GM23338 (cell line): ENCODE measurements around the gene CFAP97D2. TPM values are rescaled to one million over a fixed set of nuclear protein-coding genes. Genes with fewer than 3 reads are reported as not detected.

Experiments used
- ATAC-seq: fragments of 200-7000 bp; cut with Tn5 transposase; 3 replicates; pipeline ENCODE4 v1.9.1; 2020
- DNase-seq: peaks from one replicate; pipeline ENCODE4 v3.0.0-alpha.2; 2015; ENCODE audit warnings: low spot score
- H2AFZ ChIP-seq: fragments of 200-600 bp; sonication (generic); 2 replicates; pipeline ENCODE4 v1.8.0; 2016; ENCODE audit warnings: antibody characterized with exemption, mild to moderate bottlenecking, moderate library complexity
- H3F3A ChIP-seq: fragments of 200-600 bp; sonication (generic); replicated peaks from 2 replicates; pipeline ENCODE4 v1.8.0; 2017; ENCODE audit warnings: antibody characterized with exemption, mixed run types, low read depth
- H3K27ac ChIP-seq: fragments of 200-600 bp; sonication (generic); 2 replicates; pipeline ENCODE4 v1.6.1; 2016; ENCODE audit warnings: low read depth
- H3K27me3 ChIP-seq: fragments of 200-600 bp; sonication (generic); 2 replicates; pipeline ENCODE4 v1.8.0; 2016; ENCODE audit warnings: mild to moderate bottlenecking, mixed run types, moderate library complexity; ENCODE audit not compliant: insufficient read depth
- H3K36me3 ChIP-seq: fragments of 200-600 bp; sonication (generic); 2 replicates; pipeline ENCODE4 v1.8.0; 2016; ENCODE audit warnings: mild to moderate bottlenecking; ENCODE audit not compliant: insufficient read depth
- H3K4me1 ChIP-seq: fragments of 200-600 bp; sonication (generic); 2 replicates; pipeline ENCODE4 v1.8.0; 2016; ENCODE audit warnings: mild to moderate bottlenecking, moderate library complexity; ENCODE audit not compliant: insufficient read depth
- H3K4me2 ChIP-seq: fragments of 200-600 bp; sonication (generic); 2 replicates; pipeline ENCODE4 v1.7.1; 2017; ENCODE audit warnings: mixed run types
- H3K4me3 ChIP-seq: fragments of 200-600 bp; sonication (generic); 2 replicates; pipeline ENCODE4 v1.6.1; 2016; ENCODE audit warnings: mixed run types
- H3K79me2 ChIP-seq: fragments of 200-600 bp; sonication (generic); replicated peaks from 2 replicates; pipeline ENCODE4 v1.8.0; 2017; ENCODE audit warnings: mild to moderate bottlenecking; ENCODE audit not compliant: insufficient read depth
- H3K9me2 ChIP-seq: fragments of 200-600 bp; sonication (generic); 2 replicates; pipeline ENCODE4 v1.8.0; 2017; ENCODE audit not compliant: insufficient read depth
- H4K20me1 ChIP-seq: fragments of 200-600 bp; sonication (generic); replicated peaks from 2 replicates; pipeline ENCODE4 v1.8.0; 2017; ENCODE audit warnings: mild to moderate bottlenecking; ENCODE audit not compliant: insufficient read depth
- H3K27ac Mint-ChIP-seq: 2 replicates; pipeline ENCODE4 v1.8.0; 2020; ENCODE audit warnings: inconsistent platforms, mild to moderate bottlenecking, moderate library complexity, mixed read lengths
- H3K27me3 Mint-ChIP-seq: 3 replicates; pipeline ENCODE4 v1.8.0; 2022; ENCODE audit warnings: low read depth, mild to moderate bottlenecking, moderate library complexity, mixed read lengths, inconsistent platforms; ENCODE audit not compliant: insufficient read depth, poor library complexity
- H3K36me3 Mint-ChIP-seq: 3 replicates; pipeline ENCODE4 v1.8.0; 2021; ENCODE audit warnings: low read depth, mild to moderate bottlenecking, inconsistent platforms, moderate library complexity, mixed read lengths
- H3K4me1 Mint-ChIP-seq: 3 replicates; pipeline ENCODE4 v1.8.0; 2020; ENCODE audit warnings: mild to moderate bottlenecking, inconsistent platforms, mixed read lengths
- H3K4me3 Mint-ChIP-seq: 3 replicates; pipeline ENCODE4 v1.8.0; 2021; ENCODE audit warnings: moderate library complexity, mild to moderate bottlenecking, inconsistent platforms, mixed read lengths
- H3K9me3 Mint-ChIP-seq: 3 replicates; pipeline ENCODE4 v1.8.0; 2020; ENCODE audit warnings: moderate library complexity, mild to moderate bottlenecking, inconsistent platforms, mixed read lengths
- POLR2AphosphoS5 ChIP-seq: IDR thresholded peaks from 2 replicates; pipeline ENCODE4 v1.6.1; 2016; ENCODE audit warnings: antibody characterized with exemption, low read depth
- ZNF114 ChIP-seq: fragments of 250-450 bp; sonication (Bioruptor Pico); IDR thresholded peaks from 2 replicates; pipeline ENCODE4 v1.5.0; 2020; ENCODE audit warnings: mild to moderate bottlenecking, moderate library complexity
- microRNA-seq: library from miRNA; unstranded; fragments of <30 nt; microRNA quantifications from one replicate; pipeline ENCODE4, GENCODE V29; 2017
- polyA plus RNA-seq: library from polyadenylated mRNA; unstranded; fragments of >200 nt; fragmentation: Nextera tagmentation; extraction: Ambion mirVana; gene quantifications from 2 replicates; pipeline ENCODE4 v1.2.1, GENCODE V29; 2016
- small RNA-seq: library from RNA; depleted of rRNA; stranded (forward); fragments of <200 nt; gene quantifications from one replicate; pipeline ENCODE3, GENCODE V24; 2014; ENCODE audit warnings: low replicate concordance
- total RNA-seq: library from RNA; depleted of rRNA; stranded (reverse); fragments of >200 nt; shearing (Covaris generic); gene quantifications from 2 replicates; pipeline ENCODE4 v1.2.3, GENCODE V29; 2014; rRNA removed

Gene CFAP97D2
- total and polyA plus RNA-seq, 2 experiments from 2014 or later, result not detected

DNA sequence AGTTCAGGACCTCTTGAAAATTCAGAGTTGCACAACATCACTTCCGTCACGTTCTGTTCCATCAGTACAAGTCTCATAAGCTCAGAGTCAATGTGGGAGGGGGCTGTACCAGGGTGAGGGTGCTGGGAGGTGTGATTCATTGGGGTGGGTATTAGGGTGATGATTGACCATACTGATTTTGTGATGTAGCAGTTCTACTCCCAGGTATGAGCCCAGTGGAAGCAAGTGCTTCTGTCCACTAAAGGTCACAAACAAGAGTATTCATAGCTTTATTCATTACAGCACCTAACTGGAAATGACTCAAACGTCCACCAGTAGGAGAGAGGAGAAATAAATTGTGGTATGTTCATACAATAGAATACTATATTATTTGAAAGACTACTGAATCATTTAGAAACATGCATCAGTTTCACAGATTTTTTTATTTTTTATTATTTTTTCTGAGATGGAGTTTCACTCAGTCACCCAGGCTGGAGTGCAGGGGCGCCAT is 90.3 kb downstream of the CFAP97D2 start:
- TF ChIP-seq ZNF114 (CRISPR knock-in tag) (no peak), POLR2AphosphoS5 (no peak)
- Histone ChIP-seq H3K9me2 (no peaks in the 10 kb centered on the region), H3K4me2 (no peak overlapping the region), H3F3A (peaks cover 17% of the 10 kb centered on the region; the same call in 1 of the 2 replicates), H3K27ac (no peak overlapping the region), H3K36me3 (peaks cover 52% of the 10 kb centered on the region), H3K27me3 (no peaks in the 10 kb centered on the region), H3K79me2 (0 out of 2 replicates have a peak, but pooled peaks cover under 1% of the 10 kb centered on the region), H3K4me3 (no peak overlapping the region), H2AFZ (no peak overlapping the region), H3K4me1 (no peaks in the 10 kb centered on the region), H4K20me1 (peaks cover 7% of the 10 kb centered on the region; the same call in 1 of the 2 replicates)
- Mint-ChIP-seq H3K9me3 (no peaks in the 10 kb centered on the region), H3K27ac (no peak overlapping the region), H3K27me3 (peaks cover 2% of the 10 kb centered on the region), H3K36me3 (peaks cover 76% of the 10 kb centered on the region), H3K4me1 (no peaks in the 10 kb centered on the region), H3K4me3 (no peak overlapping the region)
- ATAC-seq (no peak), DNase-seq (no peak)

Small RNA genes within 50 kb of the gene (microRNA-seq; reads per million reads assigned to microRNA genes)
- gene MIR548AR, result not detected

Small RNA genes within 50 kb of the gene (small RNA-seq; reads per million reads assigned to genes)
- not detected for gene MIR548AR

Other genes starting within 250 kb of the CFAP97D2 start
- 1.5 TPM in 1 of 2 replicates, not detected in the other for gene C13orf46, start 205.2 kb upstream of the CFAP97D2 start, total RNA-seq
- 0.12 and 0.44 TPM in 2 replicates for gene C13orf46, start 205.2 kb upstream of the CFAP97D2 start, polyA plus RNA-seq
- 18.7 and 20.7 TPM in 2 replicates for gene RASA3, start 46.6 kb upstream of the CFAP97D2 start, total RNA-seq
- gene RASA3, start 46.6 kb upstream of the CFAP97D2 start, polyA plus RNA-seq, result 11.2 and 11.7 TPM in 2 replicates
- 84.2 and 86.1 TPM in 2 replicates for gene CDC16, start 55.6 kb downstream of the CFAP97D2 start, total RNA-seq
- 91.3 and 95.9 TPM in 2 replicates for gene CDC16, start 55.6 kb downstream of the CFAP97D2 start, polyA plus RNA-seq
- gene UPF3A, start 102.3 kb downstream of the CFAP97D2 start, total RNA-seq, result 45.0 and 57.2 TPM in 2 replicates
- gene UPF3A, start 102.3 kb downstream of the CFAP97D2 start, polyA plus RNA-seq, result 174 and 177 TPM in 2 replicates
- gene CHAMP1, start 135.2 kb downstream of the CFAP97D2 start, total RNA-seq, result 39.1 and 54.8 TPM in 2 replicates
- gene CHAMP1, start 135.2 kb downstream of the CFAP97D2 start, polyA plus RNA-seq, result 32.8 and 35.1 TPM in 2 replicates